ENCODE data around the gene GRB7. TPM values are rescaled to one million over a fixed set of nuclear protein-coding genes. Genes with fewer than 3 reads are reported as not detected.

GRB7 gene
- total RNA-seq, 6 experiments from 2014 or later: not detected

DNA sequence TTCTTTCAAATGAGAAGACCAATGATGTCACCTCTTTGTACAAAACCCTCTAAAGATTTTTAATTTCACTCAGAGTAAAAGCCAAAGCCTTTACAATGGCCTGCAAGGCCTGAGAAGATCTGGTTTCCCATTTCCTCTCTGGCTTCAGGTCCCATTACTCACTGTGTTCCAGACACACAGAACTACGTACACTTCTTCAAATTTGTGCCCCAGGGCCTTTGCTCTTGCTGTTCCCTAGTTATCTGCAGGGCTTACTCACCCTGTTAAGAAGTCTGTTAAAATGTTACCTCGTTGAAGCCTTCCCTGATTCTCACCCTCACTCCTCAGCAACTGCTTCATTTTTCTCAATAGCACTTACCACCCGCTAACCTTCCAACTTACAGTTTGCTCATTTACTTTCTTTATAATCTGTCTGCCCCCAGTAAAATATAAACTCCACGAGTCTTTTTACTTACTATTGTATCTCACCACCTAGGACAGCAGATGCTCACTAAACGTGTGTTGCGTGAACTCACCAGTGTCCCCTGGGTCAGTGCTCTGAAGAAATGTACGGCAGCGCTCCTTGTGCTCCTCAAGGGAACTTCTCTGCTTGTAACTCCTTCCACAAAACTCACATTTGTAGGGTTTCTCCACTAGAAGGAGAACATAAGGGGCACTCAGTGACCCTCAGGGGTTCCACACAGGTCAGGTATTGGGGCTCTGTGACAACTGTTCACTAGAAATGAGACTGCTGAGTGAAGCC is 50.2 kb downstream of the GRB7 start:
- Mint-ChIP-seq H3K27me3 (ENCODE audit: insufficient read depth) (peaks cover 22% of the 10 kb centered on the region), H3K9me3 (no peaks in the 10 kb centered on the region)
- TF ChIP-seq, protein P1, sequence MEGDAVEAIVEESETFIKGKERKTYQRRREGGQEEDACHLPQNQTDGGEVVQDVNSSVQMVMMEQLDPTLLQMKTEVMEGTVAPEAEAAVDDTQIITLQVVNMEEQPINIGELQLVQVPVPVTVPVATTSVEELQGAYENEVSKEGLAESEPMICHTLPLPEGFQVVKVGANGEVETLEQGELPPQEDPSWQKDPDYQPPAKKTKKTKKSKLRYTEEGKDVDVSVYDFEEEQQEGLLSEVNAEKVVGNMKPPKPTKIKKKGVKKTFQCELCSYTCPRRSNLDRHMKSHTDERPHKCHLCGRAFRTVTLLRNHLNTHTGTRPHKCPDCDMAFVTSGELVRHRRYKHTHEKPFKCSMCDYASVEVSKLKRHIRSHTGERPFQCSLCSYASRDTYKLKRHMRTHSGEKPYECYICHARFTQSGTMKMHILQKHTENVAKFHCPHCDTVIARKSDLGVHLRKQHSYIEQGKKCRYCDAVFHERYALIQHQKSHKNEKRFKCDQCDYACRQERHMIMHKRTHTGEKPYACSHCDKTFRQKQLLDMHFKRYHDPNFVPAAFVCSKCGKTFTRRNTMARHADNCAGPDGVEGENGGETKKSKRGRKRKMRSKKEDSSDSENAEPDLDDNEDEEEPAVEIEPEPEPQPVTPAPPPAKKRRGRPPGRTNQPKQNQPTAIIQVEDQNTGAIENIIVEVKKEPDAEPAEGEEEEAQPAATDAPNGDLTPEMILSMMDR (IDR thresholded peaks at IDR 0.05): no peak

DNA sequence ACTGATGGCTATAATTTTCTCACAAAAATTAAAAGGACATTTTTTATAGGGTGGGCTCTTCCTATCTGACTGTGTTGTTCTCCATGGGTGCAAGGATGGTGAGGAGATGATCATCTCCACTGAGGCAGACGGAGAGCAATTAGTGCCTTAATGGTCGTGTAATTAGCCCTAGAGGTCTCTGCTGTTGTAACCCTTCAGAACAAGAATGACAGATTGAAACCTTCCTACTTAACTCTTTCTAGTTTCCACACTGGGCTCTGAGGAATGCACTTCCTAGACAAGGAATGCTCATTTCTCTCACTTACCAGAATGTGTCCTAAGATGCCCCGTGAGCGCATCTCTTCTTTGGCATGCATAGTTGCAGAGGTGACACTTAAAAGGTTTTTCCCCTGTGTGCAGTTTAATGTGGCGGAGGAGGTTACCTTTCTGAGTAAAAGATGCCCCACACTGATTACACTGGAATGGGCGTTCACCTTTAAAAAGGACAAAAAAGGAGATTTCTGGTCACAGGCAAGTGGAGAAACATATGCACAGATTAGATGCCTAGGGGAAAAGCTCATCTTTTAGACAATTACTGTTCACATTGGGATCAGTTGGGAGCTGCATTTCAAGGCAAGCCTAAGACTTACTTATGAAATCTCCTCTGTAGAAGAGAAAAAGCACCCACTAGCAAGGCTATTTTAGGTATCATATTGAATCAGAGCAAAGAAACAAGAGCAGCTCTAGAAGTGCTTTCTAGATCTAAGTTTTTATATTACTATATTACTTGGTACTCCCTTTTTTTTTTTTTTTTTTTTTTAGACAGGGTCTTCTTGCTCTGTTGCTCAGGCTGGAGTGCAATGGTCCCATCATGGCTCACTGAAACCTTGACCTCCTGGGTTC is 53.6 kb downstream of the GRB7 start:
- peaks cover 19% of the 10 kb centered on the region for H3K27me3 Mint-ChIP-seq (ENCODE audit: insufficient read depth)
- DNase-seq: no peak
- H3K4me3 Mint-ChIP-seq: no peak overlapping the region
- no peak overlapping the region for H3K27ac Mint-ChIP-seq
- no peaks in the 10 kb centered on the region for H3K9me3 Mint-ChIP-seq
- H3K4me1 Mint-ChIP-seq (ENCODE audit: low read depth): no peaks in the 10 kb centered on the region
- H3K36me3 Mint-ChIP-seq (ENCODE audit: low read depth): no peaks in the 10 kb centered on the region
- TF ChIP-seq, protein P1 (IDR thresholded peaks at IDR 0.05): no peak

More for the DNA sequence above, 50.2 kb downstream of the GRB7 start:
- DNase-seq: no peak
- Mint-ChIP-seq H3K27ac (no peak overlapping the region), H3K4me3 (no peak overlapping the region), H3K36me3 (ENCODE audit: low read depth) (no peaks in the 10 kb centered on the region), H3K4me1 (ENCODE audit: low read depth) (no peaks in the 10 kb centered on the region)

DNA sequence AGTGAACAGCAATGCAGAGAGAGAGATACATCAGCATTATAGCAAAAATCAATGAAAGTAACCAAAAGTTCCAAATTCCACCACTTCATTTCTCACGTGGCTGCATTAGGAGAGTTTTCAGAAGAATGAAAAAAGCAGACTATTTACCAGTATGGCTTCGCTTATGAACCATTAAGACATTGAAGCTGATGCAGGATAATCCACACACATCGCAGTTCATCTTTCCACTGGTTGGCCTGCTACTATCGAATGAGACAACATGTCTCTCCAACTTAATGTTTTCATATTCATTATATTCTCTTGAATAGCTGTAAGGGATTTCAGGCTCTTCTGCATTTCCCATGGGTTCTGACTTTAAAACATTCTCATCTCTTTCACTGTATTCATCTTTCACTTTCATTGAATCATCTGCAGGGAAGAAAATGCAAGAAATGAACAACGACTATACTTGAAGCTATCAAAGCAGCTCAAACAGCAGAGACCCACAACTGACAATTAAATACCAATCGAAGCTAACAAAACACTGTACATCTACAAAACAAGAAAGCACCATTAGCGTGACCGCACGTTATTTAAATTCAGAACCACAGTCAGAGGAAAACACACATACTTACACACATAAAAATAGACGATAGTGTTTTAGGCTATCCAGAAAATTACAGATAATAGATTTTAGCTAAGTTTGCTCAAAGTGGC is 54.9 kb downstream of the GRB7 start:
- no peaks in the 10 kb centered on the region for H3K4me1 Mint-ChIP-seq (ENCODE audit: low read depth)
- DNase-seq: no peak
- no peak overlapping the region for H3K4me3 Mint-ChIP-seq
- no peaks in the 10 kb centered on the region for H3K36me3 Mint-ChIP-seq (ENCODE audit: low read depth)
- TF ChIP-seq, protein P1 (IDR thresholded peaks at IDR 0.05): no peak
- peaks cover 16% of the 10 kb centered on the region for H3K27me3 Mint-ChIP-seq (ENCODE audit: insufficient read depth)
- no peaks in the 10 kb centered on the region for H3K9me3 Mint-ChIP-seq
- no peak overlapping the region for H3K27ac Mint-ChIP-seq

DNA sequence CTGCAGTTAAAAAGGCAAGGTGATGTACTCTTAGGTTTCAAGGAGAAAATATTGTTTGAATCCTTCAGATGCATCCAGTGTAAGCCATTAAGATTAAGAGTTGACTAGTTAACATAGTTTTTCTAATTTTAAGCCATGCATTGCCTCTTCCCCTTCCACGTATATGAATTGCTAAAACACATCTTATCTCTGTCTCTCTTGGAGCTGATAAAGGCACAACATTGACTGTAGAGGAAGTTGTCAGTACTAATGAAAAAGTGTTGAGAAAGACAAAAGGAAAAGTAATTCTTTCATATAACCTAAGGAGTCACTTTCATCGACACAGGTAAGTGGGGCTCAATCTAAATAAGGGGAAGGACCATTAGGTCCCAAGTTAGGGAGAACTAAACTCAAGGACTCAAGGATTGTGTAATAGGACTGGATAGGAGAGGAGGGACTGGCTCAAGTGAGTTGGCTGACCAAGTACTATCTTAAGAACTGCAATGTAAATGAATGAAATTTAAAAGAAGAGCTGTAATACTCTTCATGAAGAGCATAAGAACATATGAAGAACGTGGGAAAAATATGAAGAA is 55.6 kb downstream of the GRB7 start:
- DNase-seq: no peak
- Mint-ChIP-seq H3K4me3 (no peak overlapping the region), H3K27ac (no peak overlapping the region), H3K9me3 (no peaks in the 10 kb centered on the region), H3K4me1 (ENCODE audit: low read depth) (no peaks in the 10 kb centered on the region), H3K36me3 (ENCODE audit: low read depth) (no peaks in the 10 kb centered on the region), H3K27me3 (ENCODE audit: insufficient read depth) (peaks cover 20% of the 10 kb centered on the region)
- TF ChIP-seq, protein P1 (IDR thresholded peaks at IDR 0.05): no peak

DNA sequence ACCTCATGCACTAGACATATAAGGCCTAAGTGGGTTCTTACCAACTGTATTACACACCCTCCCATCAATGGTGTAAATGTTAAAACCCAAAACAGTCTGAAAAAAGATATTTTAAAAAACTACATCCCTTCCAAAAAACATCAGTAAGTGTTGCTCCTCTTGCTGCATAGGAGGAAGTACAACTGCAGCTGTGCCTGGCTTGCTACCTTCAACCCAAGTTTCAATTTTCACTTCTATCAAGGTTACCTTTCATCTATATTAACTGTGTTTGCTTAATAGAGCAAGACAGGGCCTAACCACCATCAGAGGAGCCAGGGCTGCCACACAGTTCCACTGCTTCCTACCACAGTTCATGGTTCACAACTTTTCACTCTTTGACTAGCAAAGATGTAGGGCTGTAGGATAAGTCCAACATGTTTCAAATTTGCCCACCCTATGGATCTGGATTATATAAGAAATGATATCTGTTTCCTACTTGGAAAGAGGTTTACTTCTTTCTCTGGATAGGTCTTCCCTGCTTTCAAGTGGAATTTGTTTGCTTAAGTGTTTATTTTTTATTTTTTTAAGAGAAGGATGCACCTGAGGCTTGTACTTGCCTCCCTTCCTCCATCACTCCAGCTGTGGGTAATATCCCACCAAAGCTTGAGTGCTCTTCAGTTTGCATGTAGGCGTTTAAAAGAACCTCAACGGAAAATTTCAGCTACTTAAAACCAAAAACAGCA is 56.7 kb downstream of the GRB7 start:
- Mint-ChIP-seq H3K27ac (no peak overlapping the region), H3K4me1 (ENCODE audit: low read depth) (no peaks in the 10 kb centered on the region), H3K36me3 (ENCODE audit: low read depth) (no peaks in the 10 kb centered on the region), H3K27me3 (ENCODE audit: insufficient read depth) (peaks cover 23% of the 10 kb centered on the region), H3K4me3 (no peak overlapping the region), H3K9me3 (no peaks in the 10 kb centered on the region)
- no peak for DNase-seq
- TF ChIP-seq, protein P1 (IDR thresholded peaks at IDR 0.05): no peak
